CD14-positive monocyte (primary cell): ENCODE results near the gene GDF11. TPM values are rescaled to one million over a fixed set of nuclear protein-coding genes. Genes with fewer than 3 reads are reported as not detected.
A peak's percentile ranks its signal among the peaks of the same experiment; 100 is the strongest.

ENCODE experiments used
- DNase-seq, 3 donors: peaks; one replicate each; pipeline ENCODE4 v3.0.0-alpha.2; 2011 to 2022
- H2AFZ ChIP-seq: 2 replicates; pipeline ENCODE4 v1.6.0; 2012; ENCODE audit warnings: mild to moderate bottlenecking, low read depth, low read length, inconsistent platforms; ENCODE audit not compliant: insufficient read depth, poor library complexity, severe bottlenecking
- H3K27ac ChIP-seq, 2 donors: 1 replicate in 1 of 2; 2 replicates in 1 of 2; pipeline ENCODE4 v1.5.1; 2012 to 2013; ENCODE audit warnings: low read length in 2 of 2, control low read depth in 1 of 2, inconsistent platforms in 1 of 2, low read depth in 1 of 2, mild to moderate bottlenecking in 1 of 2
- H3K27me3 ChIP-seq, 2 donors: one replicate each; pipeline versions ENCODE4 v1.6.0 to v1.6.1; 2011 to 2013; ENCODE audit warnings: low read length in 2 of 2; ENCODE audit not compliant: control insufficient read depth in 2 of 2, insufficient read depth in 2 of 2
- H3K36me3 ChIP-seq, 2 donors: replicated peaks in 1 of 2; 1 replicate in 1 of 2; 2 replicates in 1 of 2; pipeline versions ENCODE4 v1.5.1 to v1.6.1; 2012 to 2013; ENCODE audit warnings: low read length in 2 of 2, control low read depth in 1 of 2, inconsistent platforms in 1 of 2, mild to moderate bottlenecking in 1 of 2; ENCODE audit not compliant: insufficient read depth in 2 of 2, control insufficient read depth in 1 of 2
- H3K4me1 ChIP-seq, 2 donors: 1 replicate in 1 of 2; 2 replicates in 1 of 2; pipeline versions ENCODE4 v1.5.1 to v1.6.1; 2012 to 2013; ENCODE audit warnings: low read length in 2 of 2, control low read depth in 1 of 2, inconsistent platforms in 1 of 2, mild to moderate bottlenecking in 1 of 2, moderate library complexity in 1 of 2; ENCODE audit not compliant: insufficient read depth in 2 of 2, control insufficient read depth in 1 of 2
- H3K4me2 ChIP-seq: replicated peaks from 2 replicates; pipeline ENCODE3; 2012; ENCODE audit warnings: low read length, moderate library complexity, mild to moderate bottlenecking; ENCODE audit not compliant: poor library complexity, severe bottlenecking; ENCODE audit errors: extremely low read depth
- H3K4me3 ChIP-seq, 3 experiments: fragments of 200-600 bp in 1 of 3; sonication (generic) in 1 of 3; replicated peaks in 1 of 3; 1 replicate in 2 of 3; 2 replicates in 1 of 3; pipeline ENCODE4 v1.5.1; 2011 to 2013; ENCODE audit warnings: low read length in 3 of 3, mild to moderate bottlenecking in 3 of 3, control low read depth in 2 of 3, low read depth in 2 of 3, inconsistent platforms in 1 of 3, moderate library complexity in 1 of 3
- H3K79me2 ChIP-seq: 2 replicates; pipeline ENCODE4 v1.6.0; 2012; ENCODE audit warnings: mild to moderate bottlenecking, control low read depth, inconsistent platforms, low read length, moderate library complexity; ENCODE audit not compliant: insufficient read depth
- H3K9ac ChIP-seq: 2 replicates; pipeline ENCODE4 v1.6.0; 2017; ENCODE audit warnings: low read length, mild to moderate bottlenecking; ENCODE audit not compliant: insufficient read depth, poor library complexity, severe bottlenecking
- H3K9me3 ChIP-seq, 2 donors: replicated peaks in 1 of 2; 1 replicate in 1 of 2; 2 replicates in 1 of 2; pipeline versions ENCODE4 v1.5.1 to v1.6.1; 2012 to 2013; ENCODE audit warnings: low read length in 2 of 2, control low read depth in 1 of 2; ENCODE audit not compliant: control insufficient read depth in 1 of 2, insufficient read depth in 1 of 2
- H4K20me1 ChIP-seq: 2 replicates; pipeline ENCODE4 v1.6.0; 2012; ENCODE audit warnings: mild to moderate bottlenecking, low read length, control low read depth, moderate library complexity; ENCODE audit not compliant: insufficient read depth
- H3K27ac Mint-ChIP-seq, 7 donors: one replicate each; pipeline ENCODE4 v1.8.0; 2020; ENCODE audit warnings: mild to moderate bottlenecking in 7 of 7, mixed read lengths in 7 of 7, moderate library complexity in 6 of 7, inconsistent platforms in 2 of 7
- H3K27me3 Mint-ChIP-seq, 3 donors: one replicate each; pipeline ENCODE4 v1.8.0; 2021 to 2022; ENCODE audit warnings: low read depth in 3 of 3, mild to moderate bottlenecking in 3 of 3, mixed read lengths in 3 of 3, moderate library complexity in 3 of 3, inconsistent platforms in 1 of 3
- H3K36me3 Mint-ChIP-seq, 2 donors: one replicate each; pipeline ENCODE4 v1.8.0; 2020; ENCODE audit warnings: mixed read lengths in 2 of 2, inconsistent platforms in 1 of 2, mild to moderate bottlenecking in 1 of 2
- H3K4me1 Mint-ChIP-seq: one replicate; pipeline ENCODE4 v1.8.0; 2020; ENCODE audit warnings: mild to moderate bottlenecking, mixed read lengths
- H3K4me3 Mint-ChIP-seq, 2 donors: one replicate each; pipeline ENCODE4 v1.8.0; 2020; ENCODE audit warnings: mild to moderate bottlenecking in 2 of 2, mixed read lengths in 2 of 2, moderate library complexity in 1 of 2
- H3K9me3 Mint-ChIP-seq, 7 donors: one replicate each; pipeline ENCODE4 v1.8.0; 2020 to 2022; ENCODE audit warnings: mixed read lengths in 7 of 7, mild to moderate bottlenecking in 6 of 7, moderate library complexity in 6 of 7, inconsistent platforms in 2 of 7
- WGBS: methylation state at CpG from one replicate; pipeline ENCODE4 v1.1.5; 2013; ENCODE audit warnings: missing lambda C conversion rate; ENCODE audit not compliant: insufficient coverage; 5-methylcytosine and 5-hydroxymethylcytosine counted together
- intact Hi-C, 2 donors: fragments of 100-400 bp; cut with micrococcal nuclease; formaldehyde crosslinking; loops; one replicate each; pipeline versions ENCODE4 v1.15.0 to v1.15.1; 2023
- polyA plus RNA-seq, 3 donors: library from polyadenylated mRNA; depleted of rRNA in 1 of 3; unstranded in 2 of 3; stranded (reverse) in 1 of 3; fragments of 300-500 nt in 2 of 3; fragments of >200 nt in 1 of 3; fragmentation: Illumina TruSeq in 2 of 3; gene quantifications; 1 replicate in 2 of 3; 2 replicates in 1 of 3; pipeline ENCODE4 v1.2.3, GENCODE V29; 2012 to 2021
- TF ChIP-seq, protein P1 (sequence below): fragments of 200-600 bp; IDR thresholded peaks from one replicate; pipeline ENCODE4 v1.8.0; 2022; ENCODE audit warnings: antibody characterized with exemption, mild to moderate bottlenecking

Gene GDF11
- polyA plus RNA-seq, 3 donors, result 0.08 to 0.09 (median 0.09) TPM

DNA sequence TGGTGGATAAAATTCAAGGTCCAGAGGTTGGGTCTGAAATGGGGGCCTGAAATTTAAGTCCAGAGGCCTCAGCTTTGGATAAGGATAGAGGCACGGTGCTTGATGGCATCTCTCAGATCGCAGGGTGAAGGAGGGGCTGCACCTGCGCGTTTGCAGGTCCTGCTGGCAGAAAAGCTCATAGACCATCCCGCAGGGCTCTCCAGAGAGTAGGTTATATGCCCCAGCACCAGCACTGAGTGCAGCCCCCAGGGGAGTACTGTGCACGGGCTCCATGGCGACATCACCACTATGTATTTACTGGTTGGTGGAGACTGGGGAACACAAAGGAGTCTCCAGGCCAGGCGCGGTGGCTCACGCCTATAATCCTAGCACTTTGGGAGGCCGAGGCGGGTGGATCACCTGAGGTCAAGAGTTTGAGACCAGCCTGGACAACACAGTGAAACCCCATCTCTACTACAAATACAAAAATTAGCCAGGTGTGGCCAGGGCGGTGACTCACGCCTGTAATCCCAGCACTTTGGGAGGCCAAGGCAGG is 9.8 kb upstream of the GDF11 start:
- Mint-ChIP-seq H3K4me3 (no peak overlapping the region), H3K36me3 (peaks cover 3% of the 10 kb centered on the region in 2 donors), H3K4me1 (peaks cover 26% of the 10 kb centered on the region), H3K27ac (no peak overlapping the region), H3K27me3 (peaks cover 0 to 8% (median 5%) of the 10 kb centered on the region in 3 donors), H3K9me3 (no peaks in the 10 kb centered on the region)
- H4K20me1 ChIP-seq, result peaks cover under 1% of the 10 kb centered on the region
- TF ChIP-seq, protein P1, sequence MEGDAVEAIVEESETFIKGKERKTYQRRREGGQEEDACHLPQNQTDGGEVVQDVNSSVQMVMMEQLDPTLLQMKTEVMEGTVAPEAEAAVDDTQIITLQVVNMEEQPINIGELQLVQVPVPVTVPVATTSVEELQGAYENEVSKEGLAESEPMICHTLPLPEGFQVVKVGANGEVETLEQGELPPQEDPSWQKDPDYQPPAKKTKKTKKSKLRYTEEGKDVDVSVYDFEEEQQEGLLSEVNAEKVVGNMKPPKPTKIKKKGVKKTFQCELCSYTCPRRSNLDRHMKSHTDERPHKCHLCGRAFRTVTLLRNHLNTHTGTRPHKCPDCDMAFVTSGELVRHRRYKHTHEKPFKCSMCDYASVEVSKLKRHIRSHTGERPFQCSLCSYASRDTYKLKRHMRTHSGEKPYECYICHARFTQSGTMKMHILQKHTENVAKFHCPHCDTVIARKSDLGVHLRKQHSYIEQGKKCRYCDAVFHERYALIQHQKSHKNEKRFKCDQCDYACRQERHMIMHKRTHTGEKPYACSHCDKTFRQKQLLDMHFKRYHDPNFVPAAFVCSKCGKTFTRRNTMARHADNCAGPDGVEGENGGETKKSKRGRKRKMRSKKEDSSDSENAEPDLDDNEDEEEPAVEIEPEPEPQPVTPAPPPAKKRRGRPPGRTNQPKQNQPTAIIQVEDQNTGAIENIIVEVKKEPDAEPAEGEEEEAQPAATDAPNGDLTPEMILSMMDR, result no peak
- H3K27me3 ChIP-seq, result no peaks in the 10 kb centered on the region
- H3K36me3 ChIP-seq, result no peaks in the 10 kb centered on the region
- no peak overlapping the region for H3K4me3 ChIP-seq
- H3K4me2 ChIP-seq, result no peak overlapping the region
- H3K27ac ChIP-seq, result no peak overlapping the region
- peaks cover 19% of the 10 kb centered on the region for H3K79me2 ChIP-seq
- intact Hi-C loops, result no loop called here
- peaks cover 21 to 26% of the 10 kb centered on the region in 2 donors for H3K4me1 ChIP-seq
- no peaks in the 10 kb centered on the region for H3K9me3 ChIP-seq
- 97% methylated on average over 10 of the region's 14 CpGs for WGBS
- no peak overlapping the region for H3K9ac ChIP-seq
- DNase-seq, result no peak
- no peak overlapping the region for H2AFZ ChIP-seq

DNA sequence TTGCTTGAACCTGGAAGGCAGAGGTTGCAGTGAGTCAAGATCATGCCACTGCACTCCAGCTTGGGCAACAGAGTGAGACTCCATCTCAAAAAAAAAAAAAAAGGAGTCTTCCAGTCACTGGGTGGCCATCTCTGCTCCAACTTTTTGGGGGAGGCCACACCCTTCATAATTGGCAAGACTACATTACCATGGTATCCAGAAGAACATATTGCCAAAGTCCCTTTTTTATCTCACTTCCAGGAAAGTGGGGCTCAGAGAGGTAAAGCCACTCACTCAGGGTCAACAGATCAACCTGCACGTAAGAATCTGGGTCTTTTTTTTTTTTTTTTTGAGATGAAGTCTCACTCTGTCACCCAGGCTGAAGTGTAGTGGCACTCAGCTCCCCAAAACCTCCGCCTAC is 9.1 kb upstream of the GDF11 start:
- no peak for DNase-seq
- intact Hi-C loops, result no loop called here
- H3K9ac ChIP-seq, result no peak overlapping the region
- no peak overlapping the region for H3K4me2 ChIP-seq
- TF ChIP-seq, protein P1, result no peak
- WGBS, result 100% methylated on average over 2 of the region's 2 CpGs
- H3K4me3 ChIP-seq, result no peak overlapping the region
- H3K79me2 ChIP-seq, result peaks cover 11% of the 10 kb centered on the region
- no peak overlapping the region for H3K4me3 Mint-ChIP-seq
- peak overlapping the region in 1 of 7 donors; percentile 45 for H3K27ac Mint-ChIP-seq
- peaks cover 0 to 8% (median 5%) of the 10 kb centered on the region in 3 donors for H3K27me3 Mint-ChIP-seq
- H3K36me3 Mint-ChIP-seq, result peaks cover 3% of the 10 kb centered on the region in 2 donors
- no peak overlapping the region for H2AFZ ChIP-seq
- no peaks in the 10 kb centered on the region for H3K36me3 ChIP-seq
- H3K27ac ChIP-seq, result no peak overlapping the region
- no peaks in the 10 kb centered on the region for H3K9me3 Mint-ChIP-seq
- H3K27me3 ChIP-seq, result no peaks in the 10 kb centered on the region
- no peaks in the 10 kb centered on the region for H4K20me1 ChIP-seq
- peaks cover 32% of the 10 kb centered on the region for H3K4me1 Mint-ChIP-seq
- H3K4me1 ChIP-seq, result peaks cover 25 to 32% of the 10 kb centered on the region in 2 donors
- H3K9me3 ChIP-seq, result no peaks in the 10 kb centered on the region
